ENCODE measurements around the gene MFAP5.

DNA sequence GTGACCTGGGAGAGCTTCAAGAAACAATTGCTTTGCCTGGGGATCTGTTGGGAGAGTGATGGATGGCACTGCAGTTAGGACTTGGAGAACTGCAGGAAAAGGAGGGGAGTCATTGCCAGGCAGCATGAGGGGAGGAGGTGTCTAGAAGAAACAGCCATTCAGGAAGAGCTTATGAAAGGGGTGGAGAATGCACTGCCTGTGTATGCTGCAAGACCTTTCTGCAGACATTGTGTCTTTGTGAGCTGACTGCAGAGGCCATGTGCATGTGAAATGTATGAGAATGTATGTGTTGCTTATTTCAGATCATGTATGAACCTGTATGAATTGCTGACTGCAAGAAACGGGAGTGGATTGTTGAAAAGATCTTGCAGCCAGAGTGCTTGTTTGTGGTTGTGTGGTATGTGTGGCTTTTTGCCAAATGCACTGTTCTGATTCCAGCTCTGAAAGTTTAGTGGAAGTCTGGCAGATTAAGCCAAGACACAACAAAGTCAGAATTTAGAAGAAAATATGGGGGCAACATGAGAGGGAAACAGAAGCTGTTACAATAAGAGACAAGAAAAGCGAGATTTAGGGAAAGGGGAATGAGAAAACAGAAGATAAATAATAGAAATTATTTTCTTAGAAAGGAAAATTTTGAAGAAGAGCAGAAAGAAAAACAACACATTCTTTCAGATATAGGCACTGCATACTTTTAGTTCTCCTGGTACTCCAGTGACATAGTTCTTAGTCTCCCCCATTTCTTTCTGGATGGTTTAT lies 25.4 kb upstream of the MFAP5 start:
- TF ChIP-seq, protein P1, sequence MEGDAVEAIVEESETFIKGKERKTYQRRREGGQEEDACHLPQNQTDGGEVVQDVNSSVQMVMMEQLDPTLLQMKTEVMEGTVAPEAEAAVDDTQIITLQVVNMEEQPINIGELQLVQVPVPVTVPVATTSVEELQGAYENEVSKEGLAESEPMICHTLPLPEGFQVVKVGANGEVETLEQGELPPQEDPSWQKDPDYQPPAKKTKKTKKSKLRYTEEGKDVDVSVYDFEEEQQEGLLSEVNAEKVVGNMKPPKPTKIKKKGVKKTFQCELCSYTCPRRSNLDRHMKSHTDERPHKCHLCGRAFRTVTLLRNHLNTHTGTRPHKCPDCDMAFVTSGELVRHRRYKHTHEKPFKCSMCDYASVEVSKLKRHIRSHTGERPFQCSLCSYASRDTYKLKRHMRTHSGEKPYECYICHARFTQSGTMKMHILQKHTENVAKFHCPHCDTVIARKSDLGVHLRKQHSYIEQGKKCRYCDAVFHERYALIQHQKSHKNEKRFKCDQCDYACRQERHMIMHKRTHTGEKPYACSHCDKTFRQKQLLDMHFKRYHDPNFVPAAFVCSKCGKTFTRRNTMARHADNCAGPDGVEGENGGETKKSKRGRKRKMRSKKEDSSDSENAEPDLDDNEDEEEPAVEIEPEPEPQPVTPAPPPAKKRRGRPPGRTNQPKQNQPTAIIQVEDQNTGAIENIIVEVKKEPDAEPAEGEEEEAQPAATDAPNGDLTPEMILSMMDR (IDR thresholded peaks at IDR 0.05; ENCODE audit: low read length), result no peak
- no peak for TF ChIP-seq EZH2 (IDR thresholded peaks at IDR 0.05; ENCODE audit: borderline replicate concordance, low read length)
